Measurements from ENCODE around the gene TRAF3.
"Not testable (repeated sequence)": the region's sequence is repeated elsewhere in the genome, so short reads cannot be mapped to it uniquely, and the experiment has no call there.

The TRAF3 gene

GRCh38 chr14:102868956-102869547 lies 91.8 kb downstream of the TRAF3 start:
- DNase-seq, result no peak

- DNase-seq, result no peak
Observed at GRCh38 chr14:102870246-102870645, 93.0 kb downstream of the TRAF3 start.

DNA sequence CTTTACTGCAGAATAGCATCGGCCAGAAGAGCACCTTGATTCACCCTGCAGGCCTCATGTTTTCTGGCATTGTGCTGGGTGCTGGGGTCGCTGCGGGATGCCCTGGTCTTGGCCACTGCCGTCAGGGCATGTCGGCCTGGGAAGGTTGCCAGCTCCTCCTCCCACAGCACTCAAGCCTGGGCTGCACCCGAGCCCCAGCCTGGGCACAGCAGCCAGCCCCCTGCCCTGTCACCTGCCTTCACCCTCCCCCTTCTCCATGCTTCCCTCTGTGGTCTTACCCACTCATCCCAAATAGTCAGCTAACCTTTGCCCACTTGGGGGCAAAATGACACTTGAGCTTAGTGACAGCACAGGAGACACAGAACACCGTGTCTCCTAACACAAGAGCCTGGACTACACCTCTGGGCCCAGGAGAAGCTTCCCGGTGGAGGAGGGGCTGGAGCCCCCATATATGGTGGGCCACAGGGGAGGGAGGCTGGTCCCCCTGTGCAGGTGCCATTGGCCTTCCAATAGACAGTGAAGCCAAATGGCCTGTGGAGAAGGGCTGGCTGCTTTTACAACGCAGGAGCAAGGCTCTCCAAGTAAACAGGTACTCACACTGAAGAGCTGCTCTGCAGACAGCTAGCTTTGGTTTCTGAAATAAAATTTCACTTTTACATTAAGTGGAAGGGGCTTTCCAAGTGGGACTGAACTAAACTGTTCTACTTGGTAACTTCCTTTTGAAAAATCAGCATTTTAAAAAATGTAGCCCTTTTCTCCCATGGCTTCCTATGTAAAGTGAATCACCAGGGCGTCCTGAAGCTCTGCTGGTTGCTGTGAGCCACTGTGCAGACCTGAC lies 94.0 kb downstream of the TRAF3 start:
- no peak for DNase-seq

GRCh38 chr14:102872020-102872419 lies 94.8 kb downstream of the TRAF3 start:
- no peak for DNase-seq

GRCh38 chr14:102873131-102873530 lies 95.9 kb downstream of the TRAF3 start:
- DNase-seq, result no peak

DNA sequence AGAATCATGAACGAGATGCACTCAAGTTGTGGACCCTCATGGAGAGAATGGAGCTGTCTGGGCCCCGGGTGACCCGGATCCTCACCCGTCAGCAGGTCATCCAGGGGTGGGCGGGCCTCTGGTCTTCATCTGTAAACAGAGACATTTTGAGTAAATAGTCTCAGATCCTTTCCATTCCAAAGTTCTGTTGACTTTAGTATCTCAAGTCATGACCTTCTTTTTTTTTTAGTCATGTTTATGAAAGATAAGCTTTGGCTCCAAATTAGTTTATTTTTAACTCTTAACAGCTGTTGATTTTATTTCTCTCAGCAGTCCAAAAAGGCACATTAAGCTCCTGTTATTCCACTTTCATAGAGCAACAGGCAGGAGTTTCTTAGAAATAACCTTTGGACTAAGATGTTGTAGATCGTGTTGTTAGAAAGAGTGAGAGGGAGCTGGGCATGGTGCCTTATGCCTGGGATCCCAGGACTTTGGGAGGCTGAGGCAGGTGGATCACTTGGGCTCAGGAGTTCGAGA lies 96.4 kb downstream of the TRAF3 start:
- no peak for DNase-seq

- no peak for DNase-seq
Observed at GRCh38 chr14:102875652-102876051, 98.4 kb downstream of the TRAF3 start.

GRCh38 chr14:102877511-102877910 lies 100.3 kb downstream of the TRAF3 start:
- DNase-seq, result not testable (repeated sequence)

DNA sequence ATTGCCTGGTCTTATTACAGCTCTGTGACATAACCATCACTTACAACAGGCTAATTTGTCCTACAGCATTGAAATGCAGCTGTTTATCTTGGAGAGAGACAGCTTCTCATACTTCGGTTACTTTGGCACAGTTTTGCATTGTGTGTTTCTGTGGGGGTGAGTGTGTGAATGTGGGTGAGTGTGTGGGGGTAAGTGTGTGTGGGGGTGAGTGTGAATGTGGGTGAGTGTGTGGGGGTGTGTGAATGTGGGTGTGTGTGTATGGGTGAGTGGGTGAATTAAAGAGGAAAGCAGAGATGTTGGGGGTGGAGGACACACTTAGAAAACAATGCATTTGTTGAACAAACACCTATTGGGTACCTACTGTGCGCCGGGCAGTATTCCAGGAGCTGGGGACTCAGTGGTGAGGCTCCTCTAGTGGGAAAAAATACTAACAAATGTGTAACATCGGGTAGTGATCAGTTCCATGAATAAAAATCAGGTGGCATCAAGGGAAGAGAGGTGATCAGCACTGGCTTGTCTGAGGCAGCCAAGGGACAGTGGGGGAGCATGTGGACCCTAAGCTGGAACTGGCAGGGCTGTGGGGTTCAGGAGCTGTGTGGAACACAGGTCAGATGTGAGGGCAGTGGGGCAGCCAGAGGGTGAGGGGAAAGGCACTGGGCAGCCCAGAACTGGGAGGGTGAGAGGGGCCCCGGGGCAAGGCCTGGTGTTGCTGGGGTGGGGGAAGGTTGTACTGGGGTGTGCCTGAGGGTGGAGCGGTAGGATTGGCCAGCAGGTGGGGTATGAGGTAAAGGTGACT lies 101.1 kb downstream of the TRAF3 start:
- DNase-seq, result no peak

GRCh38 chr14:102878970-102879460 lies 101.8 kb downstream of the TRAF3 start:
- DNase-seq, result no peak

- no peak for DNase-seq
Observed at GRCh38 chr14:102882226-102882906, 105.1 kb downstream of the TRAF3 start.

GRCh38 chr14:102883089-102883541 lies 105.9 kb downstream of the TRAF3 start:
- DNase-seq, result no peak

DNA sequence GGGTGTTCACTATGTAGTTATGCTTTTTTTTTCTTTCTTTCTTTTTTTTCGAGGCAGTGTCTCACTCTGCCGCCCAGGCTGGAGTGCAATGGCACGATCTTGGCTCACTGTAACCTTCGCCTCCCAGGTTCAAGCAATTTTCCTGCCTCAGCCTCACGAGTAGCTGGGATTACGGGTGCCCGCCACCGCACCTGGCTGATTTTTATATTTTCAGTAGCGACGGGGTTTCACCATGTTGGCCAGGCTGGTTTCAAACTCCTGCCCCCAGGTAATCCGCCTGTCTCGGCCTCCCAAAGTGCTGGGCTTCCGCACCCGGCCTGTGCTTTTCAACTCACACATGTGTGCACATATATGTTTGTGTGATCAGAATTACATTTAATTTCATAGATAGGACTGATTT lies 106.3 kb downstream of the TRAF3 start:
- DNase-seq, result no peak

DNA sequence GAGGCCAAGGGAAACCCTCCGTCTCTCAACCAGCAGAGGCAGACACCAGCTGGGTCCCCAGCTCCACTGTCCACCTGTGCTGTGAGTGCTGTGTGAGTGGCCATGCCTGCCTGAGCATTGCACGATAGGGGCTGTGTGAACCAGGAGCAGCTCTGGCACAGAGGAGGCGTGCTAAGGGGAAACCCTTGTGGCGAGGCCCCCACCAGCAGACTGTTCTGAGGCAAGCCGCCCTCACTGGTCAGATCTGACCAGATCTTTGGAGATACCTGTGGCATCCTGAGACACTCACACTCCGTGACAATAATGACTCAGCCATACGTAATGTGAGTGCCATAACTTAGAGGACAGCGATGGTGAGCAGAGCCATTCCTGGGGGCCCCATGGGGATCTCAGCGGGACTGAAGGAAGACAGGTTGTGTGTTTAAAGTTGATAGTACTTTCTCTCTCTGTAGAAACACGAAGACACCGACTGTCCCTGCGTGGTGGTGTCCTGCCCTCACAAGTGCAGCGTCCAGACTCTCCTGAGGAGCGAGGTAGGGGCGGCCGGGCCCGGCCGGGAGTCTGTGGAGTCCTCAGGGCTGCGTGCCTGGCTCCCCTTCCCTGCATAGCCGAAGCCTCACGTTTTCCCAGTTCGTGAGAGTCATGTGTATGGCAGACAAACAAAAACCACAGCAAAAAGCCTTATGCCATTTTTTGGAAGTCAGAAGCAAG lies 108.6 kb downstream of the TRAF3 start:
- no peak for DNase-seq

GRCh38 chr14:102888748-102889147 lies 111.5 kb downstream of the TRAF3 start:
- no peak for DNase-seq

- DNase-seq, result no peak
Observed at GRCh38 chr14:102889615-102890014, 112.4 kb downstream of the TRAF3 start.

GRCh38 chr14:102891111-102891510 lies 113.9 kb downstream of the TRAF3 start:
- no peak for DNase-seq

- DNase-seq, result no peak
Observed at GRCh38 chr14:102891556-102891955, 114.3 kb downstream of the TRAF3 start.

DNA sequence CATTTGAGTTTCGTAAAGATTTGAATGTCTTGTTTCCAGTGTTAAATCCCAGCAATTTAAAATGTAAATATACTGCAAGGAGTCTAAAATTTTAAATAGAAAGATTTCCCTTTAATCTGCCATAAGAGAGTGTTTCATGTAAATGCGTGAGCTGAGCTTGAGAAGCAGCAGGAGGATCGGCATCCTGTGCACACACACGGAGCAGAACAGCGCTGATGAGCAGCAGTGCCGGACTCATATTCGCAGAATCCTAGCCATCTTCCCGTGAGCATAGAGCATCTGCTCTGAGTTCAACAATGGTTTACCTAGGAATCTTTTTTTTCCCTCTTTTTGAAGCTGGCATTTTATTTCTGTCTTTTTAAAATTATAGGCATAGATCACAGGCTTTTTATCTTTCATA lies 115.4 kb downstream of the TRAF3 start:
- DNase-seq, result no peak

DNA sequence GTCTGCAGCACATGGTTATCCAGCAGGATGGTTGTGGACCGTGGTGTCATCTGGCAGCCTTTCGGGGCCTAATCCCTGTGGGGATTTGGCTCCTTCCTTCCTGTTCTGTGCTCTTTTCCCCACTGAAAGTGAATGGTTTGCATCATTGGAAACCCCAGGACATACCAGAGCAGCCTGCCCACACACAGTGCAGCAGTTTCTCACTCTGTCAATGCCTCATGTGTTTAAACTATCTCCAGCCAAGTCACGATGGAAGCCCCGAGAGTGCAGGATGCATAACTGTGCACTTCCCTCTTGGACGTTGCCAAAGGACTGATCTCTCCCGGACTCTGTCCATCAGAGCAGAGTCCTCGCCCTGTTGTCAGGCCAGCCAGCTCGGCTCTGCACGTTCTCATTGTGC lies 116.2 kb downstream of the TRAF3 start:
- no peak for DNase-seq

DNA sequence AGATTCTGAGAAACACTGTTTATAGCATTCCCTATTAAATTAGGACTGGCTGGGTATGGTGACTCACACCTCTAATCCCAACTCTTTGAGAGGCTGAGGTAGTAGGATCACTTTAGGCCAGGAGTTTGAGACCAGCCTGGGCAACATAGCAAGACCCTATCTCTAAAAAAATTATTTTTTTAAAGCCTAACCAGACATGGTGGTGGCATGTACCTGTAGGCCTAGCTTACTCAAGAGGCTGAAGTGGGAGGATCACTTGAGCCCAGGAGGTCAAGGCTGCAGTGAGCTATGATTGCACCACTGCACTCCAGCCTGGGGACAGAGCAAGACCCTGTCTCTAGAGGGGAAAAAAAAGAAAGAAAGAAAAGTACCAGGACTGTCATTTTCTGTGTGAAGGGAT lies 119.5 kb downstream of the TRAF3 start:
- not testable (repeated sequence) for DNase-seq
